ENCODE measurements around the gene PLD4.

GRCh38 chr14:104973135-104973384, 48.4 kb downstream of the PLD4 start:
- TF ChIP-seq CTCF (IDR thresholded peaks at IDR 0.05) (no peak), POLR2A (IDR thresholded peaks at IDR 0.05) (no peak)
